GM12891 (cell line): ENCODE results near the gene MXD3.

Experiments
- POLR2A ChIP-seq: IDR thresholded peaks from 2 replicates; pipeline ENCODE4 v1.6.1; 2011; ENCODE audit warnings: low read depth, low read length, control low read depth
- POLR2AphosphoS5 ChIP-seq: IDR thresholded peaks from 2 replicates; pipeline ENCODE4 v1.6.1; 2011; ENCODE audit warnings: low read depth, low read length, control low read depth
- POU2F2 ChIP-seq: IDR thresholded peaks from 2 replicates; pipeline ENCODE4 v1.6.1; 2011; ENCODE audit warnings: low read depth, mild to moderate bottlenecking, control low read depth, low read length, moderate library complexity
- SPI1 ChIP-seq: IDR thresholded peaks from 2 replicates; pipeline ENCODE4 v1.6.1; 2011; ENCODE audit warnings: low read depth, low read length, control low read depth
- TAF1 ChIP-seq: IDR thresholded peaks from 2 replicates; pipeline ENCODE4 v1.6.1; 2011; ENCODE audit warnings: low read depth, low read length, control low read depth

- no peak for TF ChIP-seq POLR2AphosphoS5
- TF ChIP-seq TAF1, result no peak
- TF ChIP-seq POLR2A, result no peak
- no peak for TF ChIP-seq SPI1
- no peak for TF ChIP-seq POU2F2
Observed at GRCh38 chr5:177317959-177318377, 6.3 kb upstream of the MXD3 start.
